Measurements from ENCODE around the gene UBXN10. TPM values are rescaled to one million over a fixed set of nuclear protein-coding genes. Genes with fewer than 3 reads are reported as not detected.

Gene UBXN10
- polyA plus RNA-seq, 12 donors = 0.05 to 0.76 (median 0.23) TPM; not detected in 2

DNA sequence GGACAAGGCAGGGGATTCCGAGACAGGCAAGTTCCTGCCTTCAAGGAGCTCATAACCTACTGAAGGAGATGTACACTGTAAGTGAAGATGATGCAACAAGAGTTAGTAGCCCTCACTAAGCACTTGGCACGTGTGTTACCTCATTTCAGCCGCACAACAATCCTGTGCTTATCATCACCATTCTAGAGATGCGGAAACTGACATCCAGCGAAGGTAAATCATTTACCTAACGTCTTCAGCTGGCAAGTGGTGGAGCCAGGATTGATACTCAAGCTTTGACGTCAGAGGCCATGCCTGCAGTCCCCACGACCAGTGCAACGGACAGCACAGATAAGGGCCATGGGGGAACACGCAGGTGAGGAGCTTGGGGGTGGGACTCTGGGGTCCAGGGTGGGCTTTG is 2.9 kb upstream of the UBXN10 start:
- DNase-seq = no peak

DNA sequence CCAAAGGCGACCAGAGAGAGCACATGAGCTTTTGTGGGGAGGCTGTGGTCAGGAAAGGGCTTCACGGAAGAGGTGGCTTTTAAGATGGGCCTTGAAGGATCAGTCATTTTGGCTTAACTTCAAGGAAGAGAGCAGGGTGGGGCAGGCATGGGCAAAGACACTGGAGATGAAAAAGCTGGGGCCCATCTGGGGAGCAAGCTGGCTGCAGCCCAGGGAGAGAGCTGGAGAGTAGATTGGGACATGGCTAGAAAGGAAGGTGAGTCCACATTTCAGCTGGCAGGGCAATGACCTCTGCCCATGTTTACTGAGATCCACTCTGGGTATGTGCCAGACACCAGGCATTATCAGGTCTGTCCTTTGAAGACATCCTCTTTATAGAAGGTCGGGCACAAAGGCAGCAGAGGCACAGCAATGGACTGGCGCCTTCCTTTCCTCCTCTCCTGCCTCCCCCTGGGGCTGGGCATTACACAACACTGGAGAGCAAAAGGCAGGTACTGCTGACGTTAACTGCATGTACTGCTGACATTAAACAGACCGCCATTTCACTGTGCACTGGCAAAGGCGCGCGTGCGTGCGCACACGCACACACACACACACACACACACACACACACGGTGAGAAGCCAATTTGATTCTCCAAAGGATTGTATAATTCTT is 2.2 kb upstream of the UBXN10 start:
- DNase-seq = no peak

DNA sequence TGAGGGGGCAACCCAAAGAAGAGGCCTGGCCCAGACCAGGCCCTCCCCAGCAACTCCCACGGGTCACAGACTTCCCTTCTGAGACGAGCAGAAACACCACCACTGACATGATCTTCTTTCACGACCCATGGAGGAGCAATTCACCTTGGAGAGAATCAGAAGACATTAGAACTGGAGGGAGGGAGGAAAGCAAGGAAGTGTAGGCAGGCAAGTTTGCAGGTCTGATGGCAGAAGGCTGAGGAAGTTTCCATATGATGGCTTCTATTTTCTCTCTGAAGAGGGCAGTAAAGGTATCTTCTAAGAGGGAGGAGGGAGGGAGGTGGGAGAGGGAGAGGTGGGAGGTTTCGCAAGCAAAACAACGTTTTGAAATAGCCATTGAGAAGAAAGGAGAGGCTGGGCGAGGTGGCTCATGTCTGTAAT is 1.4 kb upstream of the UBXN10 start:
- DNase-seq = no peak

DNA sequence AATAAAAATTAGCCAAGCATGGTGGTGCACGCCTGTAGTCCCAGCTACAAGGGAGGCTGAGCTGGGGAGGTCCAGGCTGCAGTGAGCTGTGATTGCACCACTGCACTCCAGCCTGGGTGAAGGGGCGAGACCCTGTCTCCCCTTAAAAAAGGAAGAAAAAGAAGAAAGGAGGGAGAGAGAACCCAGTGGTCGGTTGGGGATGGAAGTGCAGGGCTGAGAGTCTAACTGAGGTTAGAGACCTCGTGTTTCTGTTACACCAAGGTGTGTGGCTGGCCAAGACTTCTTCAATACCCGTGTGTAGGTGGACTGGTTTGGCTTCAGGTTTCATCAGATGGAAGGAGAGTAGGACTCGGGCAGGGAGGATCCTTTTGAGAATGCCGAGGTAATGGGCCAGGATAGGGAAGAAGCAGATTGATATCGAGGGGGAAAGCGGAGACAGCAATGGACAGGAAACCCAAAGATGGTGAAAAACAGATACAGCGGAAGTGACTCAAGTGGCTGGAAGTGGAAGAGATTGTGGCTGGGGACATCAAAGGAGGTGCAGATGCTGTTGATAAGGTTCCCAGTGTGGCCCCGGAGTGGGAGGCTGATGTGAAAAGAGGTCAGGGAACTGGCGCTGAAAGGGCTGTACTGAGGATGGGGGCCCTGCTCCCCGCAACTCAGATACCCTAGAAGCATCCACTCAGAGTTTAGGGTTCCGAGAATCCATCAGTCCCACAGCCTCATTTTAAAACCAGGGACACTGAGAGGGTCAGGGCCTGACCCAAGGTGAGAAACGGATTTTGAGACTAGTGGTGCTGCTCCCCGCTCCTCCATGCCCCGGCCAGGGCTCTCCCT is 681 bp upstream of the UBXN10 start:
- no peak for DNase-seq

DNA sequence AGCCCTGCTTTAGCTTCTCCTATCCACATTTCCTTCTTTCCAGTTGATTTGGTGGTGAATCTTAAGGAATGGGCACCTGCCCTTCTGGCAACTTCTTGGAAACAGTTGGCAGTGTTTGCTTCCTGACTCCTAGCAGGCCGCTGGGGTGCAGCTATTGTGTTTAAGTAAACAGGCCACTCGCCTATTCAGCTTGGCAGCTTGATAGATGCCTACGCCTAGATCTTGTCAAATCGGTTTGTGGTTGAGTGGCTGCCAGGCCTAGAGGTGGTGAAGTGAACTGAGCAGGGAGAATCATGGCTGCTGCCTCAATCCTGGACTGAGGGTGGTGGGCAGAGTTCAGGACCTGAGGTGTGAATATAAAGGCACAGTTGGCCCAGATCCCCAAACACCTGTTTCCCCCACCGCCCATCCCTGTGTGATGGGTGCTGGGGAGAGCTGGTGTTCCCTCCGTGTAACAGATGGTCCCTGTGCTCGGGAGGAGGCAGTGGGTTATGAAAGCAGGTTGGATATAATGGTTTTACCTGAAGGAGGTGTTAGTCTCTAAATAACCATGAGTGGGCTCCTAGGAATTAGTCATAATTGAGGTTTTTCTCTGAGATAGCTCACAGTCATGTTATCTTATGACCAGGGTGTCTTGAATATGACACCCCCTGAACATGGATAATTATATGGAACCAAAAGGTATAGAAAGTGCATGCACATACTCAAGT is 1.4 kb downstream of the UBXN10 start:
- no peak for DNase-seq

DNA sequence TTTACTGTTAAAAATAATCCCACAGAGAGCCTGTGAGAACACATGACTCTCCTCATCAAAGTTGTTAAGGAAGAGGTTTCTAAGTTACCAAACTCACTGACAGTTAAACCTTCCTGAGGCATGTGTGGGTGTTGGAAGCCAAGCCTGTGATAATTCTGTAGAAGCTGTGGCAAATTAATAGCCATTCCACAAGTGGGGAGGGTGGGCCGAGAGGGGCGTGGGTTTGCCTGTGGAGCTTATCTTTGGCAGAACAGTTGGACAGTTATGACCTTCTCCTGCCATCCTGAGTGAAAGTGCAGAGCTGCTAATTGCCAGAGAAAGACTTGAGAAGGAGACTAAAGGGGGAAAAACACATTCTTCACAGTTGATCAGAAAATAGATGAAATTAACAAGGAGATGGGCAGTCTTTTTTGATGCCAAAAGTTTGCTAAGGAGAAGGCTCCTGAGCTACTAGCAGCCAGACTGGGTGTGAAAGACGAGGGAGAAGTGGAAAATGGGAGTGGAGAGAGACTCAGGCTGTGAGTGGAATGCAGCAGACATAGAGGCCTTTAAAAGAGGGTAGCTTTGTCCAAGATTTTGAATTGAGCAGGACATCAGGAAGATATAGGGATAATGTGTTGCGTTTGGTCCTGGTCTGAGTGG is 2.0 kb downstream of the UBXN10 start:
- DNase-seq = no peak

DNA sequence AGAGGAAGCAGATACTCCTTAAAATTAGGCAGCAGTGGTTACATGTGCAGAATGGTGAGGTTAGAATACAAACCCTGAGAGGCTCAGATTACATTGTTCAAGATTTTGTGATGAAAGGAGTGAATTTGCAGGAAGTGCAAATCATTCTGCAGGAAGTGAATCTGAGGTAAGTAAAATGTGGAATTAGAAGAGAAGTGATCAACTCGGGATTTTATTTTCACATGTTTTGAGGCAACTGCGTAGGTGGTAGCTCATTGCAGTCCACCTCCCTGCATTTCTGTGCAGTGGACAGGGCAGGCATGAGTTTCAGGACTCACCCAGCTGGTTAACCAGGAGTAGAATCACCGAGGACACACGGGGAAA is 2.5 kb downstream of the UBXN10 start:
- no peak for DNase-seq

DNA sequence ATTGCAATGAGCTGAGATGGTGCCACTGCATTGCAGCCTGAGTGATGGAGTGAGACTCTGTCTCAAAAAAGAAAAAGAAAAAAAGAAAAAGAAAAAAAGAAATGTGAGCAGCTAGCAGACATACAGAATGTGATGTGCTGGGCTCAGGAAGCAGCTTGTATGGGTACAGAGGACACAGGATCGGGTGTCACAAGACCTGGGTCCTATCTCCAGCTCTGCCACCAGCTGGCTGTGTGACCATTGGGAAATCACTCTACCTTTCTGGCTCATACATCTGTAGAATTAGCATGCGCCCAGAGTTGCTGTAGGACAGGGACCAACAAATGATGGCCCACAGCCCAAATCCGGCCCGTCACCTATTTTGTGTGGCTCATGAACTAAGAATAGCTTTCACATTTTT is 3.8 kb downstream of the UBXN10 start:
- no peak for DNase-seq

DNA sequence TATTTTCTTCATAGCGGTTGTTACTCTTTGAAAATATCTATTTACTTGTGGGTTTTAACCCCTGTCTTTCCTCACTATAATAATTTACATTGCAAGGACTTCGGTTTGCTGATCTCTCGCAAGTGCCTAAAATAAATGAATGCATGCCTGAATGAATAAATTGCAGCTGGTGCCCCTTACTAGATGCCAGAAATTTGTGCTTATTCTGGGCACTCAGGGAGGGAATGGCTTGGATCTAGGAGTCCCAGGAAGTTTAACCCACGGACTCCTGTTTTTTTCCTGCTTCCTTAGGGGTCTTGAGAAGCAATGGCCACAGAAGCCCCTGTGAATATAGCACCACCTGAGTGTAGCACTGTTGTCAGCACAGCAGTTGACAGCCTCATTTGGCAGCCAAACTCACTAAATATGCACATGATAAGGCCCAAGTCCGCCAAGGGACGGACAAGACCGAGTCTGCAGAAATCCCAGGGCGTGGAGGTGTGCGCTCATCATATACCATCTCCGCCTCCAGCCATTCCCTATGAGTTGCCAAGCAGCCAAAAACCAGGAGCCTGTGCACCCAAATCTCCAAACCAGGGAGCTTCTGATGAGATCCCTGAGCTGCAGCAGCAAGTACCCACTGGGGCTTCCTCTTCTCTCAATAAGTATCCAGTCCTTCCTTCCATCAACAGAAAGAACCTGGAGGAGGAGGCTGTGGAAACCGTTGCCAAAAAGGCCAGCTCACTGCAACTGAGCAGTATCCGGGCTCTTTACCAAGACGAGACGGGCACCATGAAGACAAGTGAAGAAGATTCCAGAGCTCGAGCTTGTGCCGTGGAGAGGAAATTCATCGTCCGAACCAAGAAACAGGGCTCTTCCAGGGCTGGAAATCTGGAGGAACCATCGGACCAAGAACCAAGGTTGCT is 4.6 kb downstream of the UBXN10 start:
- no peak for DNase-seq

DNA sequence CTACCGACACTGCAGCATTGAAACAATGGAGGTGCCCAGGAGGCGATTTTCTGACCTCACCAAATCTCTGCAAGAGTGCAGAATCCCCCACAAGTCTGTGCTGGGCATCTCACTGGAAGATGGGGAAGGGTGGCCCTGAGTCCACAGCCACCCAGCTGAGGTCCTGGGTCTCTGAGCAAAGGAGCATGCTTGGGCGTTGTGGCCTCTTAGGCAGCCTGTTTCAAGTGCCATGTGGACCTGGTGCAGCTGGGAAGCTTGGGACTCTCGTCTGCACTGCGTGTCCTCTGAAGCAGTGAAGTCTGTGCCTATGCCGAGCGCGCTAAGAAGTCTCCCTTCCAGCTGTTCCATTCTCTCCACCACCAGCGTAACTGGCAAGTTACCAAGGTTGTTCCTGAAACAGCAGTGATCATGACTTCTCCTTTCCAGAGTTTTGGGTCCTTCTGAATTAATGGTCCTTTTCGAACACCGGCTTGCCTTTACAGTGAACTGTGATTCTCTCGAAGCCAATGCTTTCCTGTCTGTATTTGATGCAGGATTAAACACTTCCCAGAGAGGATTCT is 5.5 kb downstream of the UBXN10 start:
- DNase-seq = no peak

DNA sequence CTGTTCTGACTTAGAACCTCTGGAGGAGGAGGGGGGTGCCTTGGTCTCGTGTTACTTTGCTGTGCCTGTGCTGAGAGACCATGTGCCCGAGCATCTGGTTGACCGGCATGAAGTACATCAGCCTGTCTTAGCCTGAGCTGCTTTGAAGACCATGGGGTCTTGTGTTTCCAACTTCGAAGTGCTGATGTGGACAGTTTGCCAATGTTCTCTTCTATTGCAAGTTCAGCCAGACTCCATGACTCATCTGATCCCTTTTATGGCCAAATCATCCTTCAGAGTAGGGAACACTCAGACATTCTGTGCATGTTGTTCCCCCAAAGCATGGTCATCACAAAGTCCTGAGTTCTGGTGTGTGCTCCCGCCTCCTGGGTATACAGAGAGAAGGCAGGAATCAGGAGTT is 6.5 kb downstream of the UBXN10 start:
- no peak for DNase-seq

DNA sequence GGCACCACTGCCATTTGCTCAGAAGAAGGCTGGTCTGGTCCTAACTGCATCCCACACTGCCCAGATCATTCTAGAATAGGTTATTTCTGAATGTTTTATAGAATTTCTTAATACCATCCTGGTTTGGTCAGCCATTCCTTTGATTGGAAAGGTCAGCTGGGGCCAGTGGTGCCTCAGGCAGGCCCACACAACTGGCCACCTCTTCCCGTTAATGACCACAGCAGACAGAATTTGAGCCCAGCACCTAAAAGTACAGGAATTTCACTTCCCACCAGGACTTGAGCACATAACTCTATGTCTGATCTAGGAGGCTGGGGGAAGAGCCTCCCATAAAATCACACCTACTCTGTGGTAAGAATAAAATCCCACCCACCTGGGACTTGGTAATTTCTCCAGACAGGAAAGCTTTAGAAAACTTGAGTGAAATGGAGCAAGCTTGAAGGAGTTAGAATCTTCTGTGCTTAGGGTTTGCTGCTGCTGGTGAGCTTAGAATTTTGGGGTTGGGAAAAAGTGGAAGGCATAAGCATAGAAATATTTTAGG is 7.0 kb downstream of the UBXN10 start:
- DNase-seq = no peak

DNA sequence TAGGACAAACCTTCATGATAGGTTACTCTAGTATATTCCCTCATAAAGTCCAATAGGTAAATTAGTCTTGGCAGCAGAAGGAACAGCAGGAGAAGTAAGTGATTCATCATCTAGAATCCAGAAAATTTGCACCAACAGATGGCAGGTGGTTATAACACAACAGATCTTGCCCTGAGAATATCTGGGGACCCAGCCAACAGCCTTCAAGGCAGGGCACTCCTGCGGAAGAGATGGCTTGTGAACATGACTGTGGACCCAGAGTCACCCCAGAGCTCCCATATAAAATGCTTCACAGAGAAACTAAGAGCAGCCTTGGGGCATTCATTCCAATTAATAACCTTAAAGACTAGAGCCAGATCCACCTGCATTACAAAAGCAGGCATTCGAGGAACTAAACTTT is 8.3 kb downstream of the UBXN10 start:
- DNase-seq = no peak

DNA sequence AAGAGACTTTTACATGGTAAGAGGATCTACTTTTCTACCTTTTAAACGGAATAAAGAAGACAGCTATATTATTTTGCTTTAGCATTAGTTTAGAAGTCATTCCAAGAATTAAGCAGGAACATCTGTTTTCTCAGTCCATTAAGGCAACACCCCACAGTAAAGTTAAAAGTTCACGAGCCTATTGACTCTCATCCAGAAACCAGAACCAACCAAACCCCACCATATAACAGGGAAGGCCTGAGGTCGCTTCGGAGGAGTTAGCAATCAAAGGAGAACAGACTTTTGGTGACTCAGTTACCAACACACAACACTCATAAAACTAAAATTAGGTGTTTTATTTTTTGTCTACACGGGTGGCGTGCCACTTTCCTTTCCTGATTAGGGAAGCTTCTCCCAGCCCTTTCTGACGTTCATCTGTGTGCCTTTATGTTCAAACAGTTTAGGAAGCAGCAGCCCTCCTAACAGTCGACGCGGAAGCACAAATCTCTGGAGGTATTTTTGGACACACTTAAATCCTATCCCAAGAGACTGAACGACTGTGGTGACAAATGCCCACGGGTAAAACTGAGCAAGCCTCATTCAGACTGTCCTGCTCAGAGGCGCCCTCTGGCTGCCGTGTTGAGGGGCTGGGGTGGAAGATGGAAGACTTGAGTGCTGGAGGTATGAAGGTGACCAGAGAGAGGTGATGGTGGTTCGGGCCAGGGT is 9.0 kb downstream of the UBXN10 start:
- DNase-seq = no peak

DNA sequence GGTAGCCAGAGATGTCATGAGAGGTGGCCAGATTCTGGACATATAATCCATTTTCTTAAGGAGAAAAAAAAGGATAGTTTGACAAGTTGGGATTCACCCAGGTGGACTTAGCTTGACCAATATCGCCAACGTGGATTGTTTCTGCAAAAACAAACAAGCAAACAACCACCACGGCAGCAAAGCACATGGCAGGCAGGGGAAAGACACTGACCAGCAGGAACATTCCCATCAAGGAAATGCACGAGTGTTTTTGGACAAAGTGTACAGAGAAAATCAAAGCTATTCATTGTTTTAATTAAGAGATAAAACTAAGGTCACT is 9.5 kb downstream of the UBXN10 start:
- DNase-seq = no peak

DNA sequence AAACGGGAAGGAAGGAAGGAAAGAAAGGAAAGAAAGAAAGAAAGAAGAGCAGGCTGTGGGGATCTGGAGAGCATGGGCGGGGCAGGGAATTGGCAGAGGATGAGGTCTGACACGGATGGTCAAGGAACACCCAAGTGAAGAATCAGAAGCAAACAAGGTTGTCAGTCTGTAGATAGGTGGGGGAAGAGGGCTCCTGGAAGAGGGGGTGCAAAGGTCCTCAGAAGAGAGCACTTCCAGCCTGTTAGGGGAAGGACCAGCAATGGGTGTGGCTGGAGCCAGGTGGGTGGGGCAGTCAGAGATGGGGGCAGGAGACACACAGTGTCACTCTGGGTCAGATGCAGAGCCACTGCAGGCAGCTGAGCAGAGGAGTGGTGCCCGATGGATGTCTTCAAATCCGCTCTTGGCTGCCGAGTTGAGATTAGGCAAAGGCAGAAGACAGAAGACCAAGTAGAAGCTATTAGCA is 11.5 kb downstream of the UBXN10 start:
- no peak for DNase-seq

DNA sequence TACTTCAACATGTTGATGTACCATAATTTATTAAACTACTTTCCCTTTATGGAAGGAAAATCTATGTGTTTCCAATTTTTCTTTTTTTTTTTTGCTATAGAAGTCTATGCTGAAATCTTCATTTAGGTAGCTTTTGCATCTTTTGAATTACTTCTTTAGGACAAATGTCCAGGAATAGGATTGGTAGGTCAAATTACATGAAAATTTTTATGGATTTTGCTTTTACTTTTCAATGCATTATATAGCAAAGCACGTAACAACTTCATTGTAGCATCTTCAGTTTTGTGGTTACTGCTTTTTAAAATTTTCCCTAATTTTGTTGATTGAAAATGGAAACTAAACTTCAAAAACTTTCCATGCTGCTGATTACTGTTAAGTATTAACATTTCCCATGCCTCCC is 12.4 kb downstream of the UBXN10 start:
- DNase-seq = no peak

DNA sequence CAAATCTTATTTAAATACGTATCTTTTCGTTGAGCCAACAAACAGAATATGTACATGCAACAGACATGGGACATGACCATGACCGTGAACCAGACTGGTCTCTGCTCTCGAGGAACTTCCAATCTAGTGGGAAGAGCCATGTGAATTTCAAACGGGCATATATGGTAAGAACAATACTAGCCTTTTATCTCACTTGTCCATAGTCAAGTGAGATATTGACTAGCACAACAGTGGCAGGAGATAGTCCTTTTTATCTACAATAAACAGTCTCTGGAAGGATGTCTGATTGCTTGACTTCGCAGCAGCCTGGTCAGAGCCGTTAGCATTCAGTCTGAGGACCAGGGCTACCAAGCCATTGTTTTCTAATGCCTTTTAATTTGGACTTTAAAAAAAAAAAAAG is 13.0 kb downstream of the UBXN10 start:
- no peak for DNase-seq

DNA sequence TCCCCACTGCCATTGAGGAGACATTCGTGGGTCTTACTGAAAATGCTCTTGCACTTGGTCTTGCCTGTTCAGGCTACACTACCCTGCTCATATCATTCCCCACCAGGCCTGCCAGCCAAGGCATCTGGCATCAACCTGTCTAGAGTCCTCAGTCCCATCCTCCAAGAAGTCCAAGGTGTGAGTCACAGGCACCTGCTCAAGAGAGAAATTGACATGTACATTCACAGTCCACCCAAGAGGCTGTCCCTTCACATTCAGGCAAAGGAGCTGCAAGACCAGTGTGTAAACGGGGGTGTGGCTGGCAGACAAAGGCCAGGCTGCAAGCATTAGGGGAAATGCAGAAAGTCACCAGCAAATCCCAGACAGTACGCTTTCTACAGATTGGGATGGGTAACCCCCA is 13.5 kb downstream of the UBXN10 start:
- DNase-seq = no peak

DNA sequence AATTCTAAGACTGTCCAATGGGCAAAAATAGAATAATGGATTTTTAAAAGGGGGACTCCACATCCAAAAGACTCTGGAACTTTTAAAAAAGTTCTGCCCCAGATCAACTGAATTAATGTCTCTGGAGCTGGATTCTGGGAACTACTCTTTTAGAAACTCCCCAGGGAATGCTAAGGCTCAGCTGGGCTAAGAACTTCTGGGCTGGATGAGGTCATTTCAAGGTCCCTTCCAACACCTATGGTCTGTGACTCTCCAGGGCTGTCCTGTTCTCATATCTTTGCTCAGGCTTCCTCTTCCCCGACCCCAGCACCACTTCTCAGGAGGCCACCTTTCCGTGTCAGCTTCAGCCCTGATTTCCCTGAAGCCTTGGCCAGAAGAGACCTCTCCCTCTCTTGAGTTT is 13.9 kb downstream of the UBXN10 start:
- DNase-seq = no peak
